SK-N-SH (cell line): Measurements from ENCODE around the gene MRPL43. TPM values are rescaled to one million over a fixed set of nuclear protein-coding genes. Genes with fewer than 3 reads are reported as not detected.
A peak's percentile ranks its signal among the peaks of the same experiment; 100 is the strongest.

ENCODE experiments used
- CTCF ChIA-PET: fragments of 300-600, 350-600 bp; formaldehyde crosslinking; extraction: SDS; loops from one replicate; lab custom pipeline; 2021; lab: Yijun Ruan, JAX
- POLR2A ChIA-PET: fragments of 350-600 bp; sonication (Branson Sonifier 250); formaldehyde crosslinking; extraction: SDS; loops from one replicate; lab custom pipeline; 2020; ENCODE audit warnings: antibody characterized with exemption, inconsistent platforms; lab: Yijun Ruan, JAX
- DNase-seq: peaks from one replicate; pipeline ENCODE4 v3.0.0; 2012
- H2AFZ ChIP-seq: fragments of 200-600 bp; sonication (generic); 2 replicates; pipeline ENCODE4 v1.8.1; 2016; ENCODE audit warnings: antibody characterized with exemption, mild to moderate bottlenecking, low read depth
- H3F3A ChIP-seq: fragments of 200-600 bp; sonication (generic); replicated peaks from 2 replicates; pipeline ENCODE3; 2016; ENCODE audit warnings: antibody characterized with exemption, mild to moderate bottlenecking; ENCODE audit not compliant: insufficient read depth
- H3K27ac ChIP-seq, 2 experiments: fragments of 200-500 bp in 1 of 2; fragments of 200-600 bp in 1 of 2; sonication (Bioruptor generic) in 1 of 2; sonication (generic), shearing (Covaris generic) in 1 of 2; 2 replicates each; pipeline versions ENCODE4 v1.5.1 to v1.6.1; 2014 to 2016; ENCODE audit warnings: low read depth in 2 of 2, inconsistent platforms in 1 of 2, low read length in 1 of 2, mild to moderate bottlenecking in 1 of 2, mixed read lengths in 1 of 2
- H3K27me3 ChIP-seq: fragments of 200-600 bp; sonication (generic), shearing (Covaris generic); 2 replicates; pipeline ENCODE4 v1.6.1; 2016; ENCODE audit warnings: mixed run types; ENCODE audit not compliant: insufficient read depth
- H3K36me3 ChIP-seq, 2 experiments: fragments of 200-500 bp in 1 of 2; fragments of 200-600 bp in 1 of 2; sonication (Bioruptor generic) in 1 of 2; sonication (generic) in 1 of 2; replicated peaks in 1 of 2; 2 replicates each; pipeline versions ENCODE3 to v1.5.1; 2014 to 2016; ENCODE audit warnings: low read length in 1 of 2, mild to moderate bottlenecking in 1 of 2; ENCODE audit not compliant: insufficient read depth in 2 of 2, control insufficient read depth in 1 of 2
- H3K4me1 ChIP-seq, 2 experiments: fragments of 200-500 bp in 1 of 2; fragments of 200-600 bp in 1 of 2; sonication (Bioruptor generic) in 1 of 2; sonication (generic), shearing (Covaris generic) in 1 of 2; 2 replicates each; pipeline versions ENCODE4 v1.5.1 to v1.6.1; 2014 to 2016; ENCODE audit warnings: low read depth in 1 of 2, low read length in 1 of 2, mixed run types in 1 of 2; ENCODE audit not compliant: insufficient read depth in 2 of 2, control insufficient read depth in 1 of 2
- H3K4me2 ChIP-seq: fragments of 200-600 bp; sonication (generic), shearing (Covaris generic); 2 replicates; pipeline ENCODE4 v1.6.1; 2017; ENCODE audit warnings: mixed run types
- H3K4me3 ChIP-seq, 2 experiments: fragments of 200-500 bp in 1 of 2; fragments of 200-600 bp in 1 of 2; sonication (Bioruptor generic) in 1 of 2; sonication (generic), shearing (Covaris generic) in 1 of 2; 2 replicates each; pipeline versions ENCODE4 v1.5.1 to v1.8.1; 2014 to 2016; ENCODE audit warnings: low read depth in 2 of 2, inconsistent platforms in 1 of 2, low read length in 1 of 2, mild to moderate bottlenecking in 1 of 2, mixed read lengths in 1 of 2, moderate library complexity in 1 of 2
- H3K79me2 ChIP-seq: fragments of 200-600 bp; sonication (generic); 2 replicates; pipeline ENCODE4 v1.8.1; 2017; ENCODE audit warnings: mild to moderate bottlenecking; ENCODE audit not compliant: insufficient read depth
- H3K9ac ChIP-seq: fragments of 200-600 bp; sonication (generic); 2 replicates; pipeline ENCODE4 v1.6.1; 2017; ENCODE audit warnings: mixed run types
- H3K9me2 ChIP-seq: fragments of 200-600 bp; sonication (generic); 2 replicates; pipeline ENCODE4 v1.6.1; 2017; ENCODE audit warnings: mixed run types
- H3K9me3 ChIP-seq: fragments of 200-600 bp; sonication (generic); 2 replicates; pipeline ENCODE4 v1.6.1; 2017; ENCODE audit warnings: mixed run types, mild to moderate bottlenecking, moderate library complexity
- H4K20me1 ChIP-seq: fragments of 200-600 bp; sonication (generic); 2 replicates; pipeline ENCODE4 v1.6.1; 2017; ENCODE audit warnings: mild to moderate bottlenecking, mixed run types; ENCODE audit not compliant: insufficient read depth
- CHD2 ChIP-seq: fragments of 150-350 bp; IDR thresholded peaks from 2 replicates; pipeline ENCODE4 v1.6.1; 2018; ENCODE audit warnings: low read length; ENCODE audit not compliant: partially characterized antibody
- JUND ChIP-seq: IDR thresholded peaks from 2 replicates; pipeline ENCODE4 v1.4.0; 2012
- MXI1 ChIP-seq: IDR thresholded peaks from 2 replicates; pipeline ENCODE4 v1.6.1; 2012; ENCODE audit warnings: mild to moderate bottlenecking, low read depth, low read length, improper control_type of control experiment
- NRF1 ChIP-seq: IDR thresholded peaks from 2 replicates; pipeline ENCODE4 v1.6.1; 2012; ENCODE audit warnings: low read depth, mild to moderate bottlenecking, low read length
- POLR2AphosphoS5 ChIP-seq: IDR thresholded peaks from 2 replicates; pipeline ENCODE4 v1.6.1; 2012; ENCODE audit warnings: low read depth, low read length
- RAD21 ChIP-seq: IDR thresholded peaks from 2 replicates; pipeline ENCODE4 v1.6.1; 2012; ENCODE audit warnings: mild to moderate bottlenecking, low read length
- SIN3A ChIP-seq: IDR thresholded peaks from 2 replicates; pipeline ENCODE4 v1.6.1; 2012; ENCODE audit warnings: low read depth, mild to moderate bottlenecking, low read length, moderate library complexity, borderline replicate concordance
- SMC3 ChIP-seq: IDR thresholded peaks from 2 replicates; pipeline ENCODE4 v1.6.1; 2012; ENCODE audit warnings: low read depth, low read length, improper control_type of control experiment
- TEAD4 ChIP-seq: IDR thresholded peaks from 2 replicates; pipeline ENCODE4 v1.4.0; 2012; ENCODE audit warnings: mild to moderate bottlenecking, borderline replicate concordance; ENCODE audit not compliant: insufficient read depth
- USF2 ChIP-seq: fragments of 150-350 bp; IDR thresholded peaks from 2 replicates; pipeline ENCODE4 v1.6.1; 2017; ENCODE audit warnings: antibody characterized with exemption, low read length, low read depth, borderline replicate concordance
- WGBS: methylation state at CpG from one replicate; pipeline ENCODE4 v1.1.6; 2017; ENCODE audit warnings: low lambda C conversion rate; 5-methylcytosine and 5-hydroxymethylcytosine counted together
- polyA plus RNA-seq, 3 experiments: library from polyadenylated mRNA; depleted of rRNA; stranded (reverse); fragments of >200 nt; gene quantifications; 2 replicates each; pipeline ENCODE4 v1.2.3, GENCODE V29; 2012
- TF ChIP-seq, protein P1 (sequence below): fragments of 200-600 bp; sonication (generic); IDR thresholded peaks from 2 replicates; pipeline ENCODE4 v1.6.1; 2017; ENCODE audit warnings: antibody characterized with exemption, mild to moderate bottlenecking, moderate library complexity
- TF ChIP-seq, protein P2 (sequence below): IDR thresholded peaks from 2 replicates; pipeline ENCODE4 v1.6.1; 2012; ENCODE audit warnings: mild to moderate bottlenecking, low read depth, low read length, moderate library complexity

The MRPL43 gene
- polyA plus RNA-seq, 1 of the 3 experiments (the other 2 are of a cell fraction) = 208 TPM

- TF ChIP-seq MXI1 = peak; percentile 67
- TF ChIP-seq, protein P1, sequence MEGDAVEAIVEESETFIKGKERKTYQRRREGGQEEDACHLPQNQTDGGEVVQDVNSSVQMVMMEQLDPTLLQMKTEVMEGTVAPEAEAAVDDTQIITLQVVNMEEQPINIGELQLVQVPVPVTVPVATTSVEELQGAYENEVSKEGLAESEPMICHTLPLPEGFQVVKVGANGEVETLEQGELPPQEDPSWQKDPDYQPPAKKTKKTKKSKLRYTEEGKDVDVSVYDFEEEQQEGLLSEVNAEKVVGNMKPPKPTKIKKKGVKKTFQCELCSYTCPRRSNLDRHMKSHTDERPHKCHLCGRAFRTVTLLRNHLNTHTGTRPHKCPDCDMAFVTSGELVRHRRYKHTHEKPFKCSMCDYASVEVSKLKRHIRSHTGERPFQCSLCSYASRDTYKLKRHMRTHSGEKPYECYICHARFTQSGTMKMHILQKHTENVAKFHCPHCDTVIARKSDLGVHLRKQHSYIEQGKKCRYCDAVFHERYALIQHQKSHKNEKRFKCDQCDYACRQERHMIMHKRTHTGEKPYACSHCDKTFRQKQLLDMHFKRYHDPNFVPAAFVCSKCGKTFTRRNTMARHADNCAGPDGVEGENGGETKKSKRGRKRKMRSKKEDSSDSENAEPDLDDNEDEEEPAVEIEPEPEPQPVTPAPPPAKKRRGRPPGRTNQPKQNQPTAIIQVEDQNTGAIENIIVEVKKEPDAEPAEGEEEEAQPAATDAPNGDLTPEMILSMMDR = peak; percentile 77
- no peak for TF ChIP-seq JUND
- peak; percentile 53 for TF ChIP-seq NRF1
- peak; percentile 43 for TF ChIP-seq CHD2
- no peak for TF ChIP-seq USF2
- TF ChIP-seq POLR2AphosphoS5 = peak; percentile 21; the same call in 1 of the 2 replicates
- peak; percentile 57; the same call in 1 of the 2 replicates for TF ChIP-seq SMC3
- TF ChIP-seq, protein P2, sequence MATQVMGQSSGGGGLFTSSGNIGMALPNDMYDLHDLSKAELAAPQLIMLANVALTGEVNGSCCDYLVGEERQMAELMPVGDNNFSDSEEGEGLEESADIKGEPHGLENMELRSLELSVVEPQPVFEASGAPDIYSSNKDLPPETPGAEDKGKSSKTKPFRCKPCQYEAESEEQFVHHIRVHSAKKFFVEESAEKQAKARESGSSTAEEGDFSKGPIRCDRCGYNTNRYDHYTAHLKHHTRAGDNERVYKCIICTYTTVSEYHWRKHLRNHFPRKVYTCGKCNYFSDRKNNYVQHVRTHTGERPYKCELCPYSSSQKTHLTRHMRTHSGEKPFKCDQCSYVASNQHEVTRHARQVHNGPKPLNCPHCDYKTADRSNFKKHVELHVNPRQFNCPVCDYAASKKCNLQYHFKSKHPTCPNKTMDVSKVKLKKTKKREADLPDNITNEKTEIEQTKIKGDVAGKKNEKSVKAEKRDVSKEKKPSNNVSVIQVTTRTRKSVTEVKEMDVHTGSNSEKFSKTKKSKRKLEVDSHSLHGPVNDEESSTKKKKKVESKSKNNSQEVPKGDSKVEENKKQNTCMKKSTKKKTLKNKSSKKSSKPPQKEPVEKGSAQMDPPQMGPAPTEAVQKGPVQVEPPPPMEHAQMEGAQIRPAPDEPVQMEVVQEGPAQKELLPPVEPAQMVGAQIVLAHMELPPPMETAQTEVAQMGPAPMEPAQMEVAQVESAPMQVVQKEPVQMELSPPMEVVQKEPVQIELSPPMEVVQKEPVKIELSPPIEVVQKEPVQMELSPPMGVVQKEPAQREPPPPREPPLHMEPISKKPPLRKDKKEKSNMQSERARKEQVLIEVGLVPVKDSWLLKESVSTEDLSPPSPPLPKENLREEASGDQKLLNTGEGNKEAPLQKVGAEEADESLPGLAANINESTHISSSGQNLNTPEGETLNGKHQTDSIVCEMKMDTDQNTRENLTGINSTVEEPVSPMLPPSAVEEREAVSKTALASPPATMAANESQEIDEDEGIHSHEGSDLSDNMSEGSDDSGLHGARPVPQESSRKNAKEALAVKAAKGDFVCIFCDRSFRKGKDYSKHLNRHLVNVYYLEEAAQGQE = no peak
- TF ChIP-seq SIN3A = peak; percentile 70; the same call in 1 of the 2 replicates
- no peak for TF ChIP-seq TEAD4
- TF ChIP-seq RAD21 = peak; percentile 52
- Histone ChIP-seq H3K27ac (peak overlapping the region; percentile 98 to 99), H3K4me3 (peak overlapping the region; percentile 66 to 90), H3K4me2 (peak overlapping the region; percentile 97), H3K36me3 (peaks cover 23 to 28% of the 10 kb centered on the region in 2 experiments), H3K79me2 (peaks cover 58% of the 10 kb centered on the region), H3K27me3 (no peaks in the 10 kb centered on the region), H2AFZ (0 out of 2 replicates have a peak overlapping the region, but pooled peaks have one; percentile 72), H3K9me3 (no peaks in the 10 kb centered on the region), H3K9ac (peak overlapping the region; percentile 99), H3K4me1 (peaks cover 20 to 37% of the 10 kb centered on the region in 2 experiments; a peak in 3 of 4 replicates), H4K20me1 (peaks cover 28% of the 10 kb centered on the region), H3F3A (peaks cover 37% of the 10 kb centered on the region), H3K9me2 (no peaks in the 10 kb centered on the region)
- DNase-seq = peak; percentile 93
- POLR2A ChIA-PET = interaction anchor here (0.8 to 2.2 kb wide), 6 partner anchors 9 to 42 kb away, joined by 3 to 8 read pairs (median 4); partner anchors contain the start of genes PDZD7 and SFXN3
- WGBS = 0% methylated on average over 1 of the region's 83 CpGs
- CTCF ChIA-PET = interaction anchor here (0.7 to 24.5 kb wide), 19 partner anchors 10 to 147 kb away, joined by 3 to 443 read pairs (median 3); partner anchors contain the start of genes KAZALD1, MRPL43, PDZD7 and SEMA4G
Observed at GRCh38 chr10:100998991-100999741, 11.9 kb upstream of the MRPL43 start.
